GM19238 (cell line): ENCODE results near the gene ACSL6.

ENCODE experiments used
- DNase-seq: peaks from one replicate; pipeline ENCODE4 v3.0.0; 2011; ENCODE audit warnings: low spot score; ENCODE audit not compliant: insufficient read length

ACSL6 gene

DNA sequence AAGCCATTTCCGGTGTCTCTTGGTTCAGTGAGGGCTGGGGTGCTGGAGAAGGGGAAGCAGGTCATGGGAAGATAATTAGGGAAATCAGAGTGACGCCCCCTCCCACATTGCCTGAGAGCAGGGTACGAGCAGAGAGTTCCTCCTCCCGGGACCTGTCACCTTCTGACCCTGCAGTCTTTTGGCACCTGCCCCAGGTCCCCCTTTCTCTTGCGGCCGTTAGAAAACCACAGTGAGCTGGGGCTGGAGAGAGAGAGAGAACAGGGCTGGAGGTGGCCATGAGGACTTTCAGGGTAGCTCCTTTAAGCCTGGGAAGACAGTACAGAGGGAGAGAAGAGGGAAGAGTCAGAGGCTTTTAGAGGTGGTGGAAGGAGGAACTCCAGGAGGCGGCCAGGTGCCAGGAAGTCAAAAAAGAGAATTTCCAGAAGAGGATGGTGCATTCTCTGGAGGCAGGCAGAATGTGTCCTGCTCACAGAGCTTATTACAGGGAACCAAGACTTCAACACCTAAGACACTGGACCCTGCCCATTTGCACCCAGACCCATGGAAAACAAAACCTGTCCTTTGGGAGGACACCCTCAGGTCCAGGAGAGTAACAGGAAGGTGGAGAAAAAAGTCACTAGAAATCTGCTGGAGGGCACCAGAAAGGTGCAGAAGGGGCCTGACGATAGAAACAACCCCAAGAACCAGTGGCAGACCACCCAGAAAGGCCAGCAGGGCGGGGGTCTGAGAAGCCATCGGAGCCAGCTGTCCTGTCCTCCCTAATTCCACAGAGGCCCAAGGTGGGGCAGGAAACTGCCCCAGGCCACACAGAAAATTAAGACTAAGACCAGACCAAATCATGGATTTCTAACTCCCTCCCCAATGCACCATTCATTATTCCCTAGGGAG is 6.5 kb upstream of the ACSL6 start:
- DNase-seq, result no peak

- no peak for DNase-seq
Observed at GRCh38 chr5:132017316-132017715, 5.9 kb upstream of the ACSL6 start.

GRCh38 chr5:132016721-132017250 is 5.3 kb upstream of the ACSL6 start:
- no peak for DNase-seq

- DNase-seq, result no peak
Observed at GRCh38 chr5:132013711-132014110, 2.3 kb upstream of the ACSL6 start.

DNA sequence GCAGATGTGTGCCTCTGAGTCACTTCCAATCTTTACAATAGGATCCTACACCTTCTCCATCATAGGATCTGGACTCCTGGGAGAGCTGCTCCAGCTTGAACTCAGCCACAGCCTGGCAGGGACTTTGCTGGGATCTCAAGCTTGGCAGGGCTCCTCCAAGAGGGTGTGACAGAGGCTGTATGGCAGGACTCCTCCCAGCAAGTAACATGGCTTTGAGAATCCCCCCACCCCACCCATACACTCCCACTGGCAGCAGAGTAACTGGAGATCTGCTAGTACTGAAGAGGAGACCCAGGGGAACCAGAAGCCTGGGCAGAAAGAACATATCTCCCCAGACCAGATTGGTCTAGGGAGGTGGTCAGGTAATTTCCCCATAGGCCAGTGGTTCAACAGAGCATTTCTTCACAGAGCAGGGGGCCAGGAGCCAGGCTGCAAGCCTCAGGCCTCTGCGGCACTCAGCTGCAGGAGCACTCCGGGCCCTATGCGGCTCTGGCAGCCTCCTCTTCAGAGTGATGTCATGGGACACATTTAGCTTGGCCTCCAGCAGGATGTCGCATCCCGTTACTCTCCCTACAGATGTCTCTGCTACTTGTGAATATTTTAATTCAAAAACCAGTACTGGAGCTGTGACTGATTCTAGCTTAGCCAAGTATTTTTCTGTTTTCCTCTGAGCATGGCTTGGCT is 1.7 kb upstream of the ACSL6 start:
- no peak for DNase-seq

GRCh38 chr5:132012371-132013005 is 1.0 kb upstream of the ACSL6 start:
- no peak for DNase-seq

GRCh38 chr5:132010989-132011621 is 353 bp downstream of the ACSL6 start:
- DNase-seq, result no peak

DNA sequence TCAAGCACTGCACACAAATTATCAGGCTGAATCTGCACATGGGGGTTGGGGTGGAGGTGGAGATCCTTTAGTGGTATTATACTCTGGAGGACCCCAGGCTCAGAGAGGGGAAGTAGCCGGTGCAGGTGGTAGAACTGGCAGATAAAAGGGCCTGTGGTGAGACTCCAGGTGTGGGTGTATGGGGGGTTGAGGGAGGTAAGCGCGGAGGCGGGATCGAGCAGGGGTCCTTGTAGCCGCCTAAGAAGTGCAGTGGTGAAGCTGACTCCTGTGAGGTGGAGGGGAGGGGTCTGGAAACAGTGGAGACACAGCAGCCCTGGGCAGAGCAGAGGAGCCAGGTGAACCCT is 841 bp downstream of the ACSL6 start:
- no peak for DNase-seq

DNA sequence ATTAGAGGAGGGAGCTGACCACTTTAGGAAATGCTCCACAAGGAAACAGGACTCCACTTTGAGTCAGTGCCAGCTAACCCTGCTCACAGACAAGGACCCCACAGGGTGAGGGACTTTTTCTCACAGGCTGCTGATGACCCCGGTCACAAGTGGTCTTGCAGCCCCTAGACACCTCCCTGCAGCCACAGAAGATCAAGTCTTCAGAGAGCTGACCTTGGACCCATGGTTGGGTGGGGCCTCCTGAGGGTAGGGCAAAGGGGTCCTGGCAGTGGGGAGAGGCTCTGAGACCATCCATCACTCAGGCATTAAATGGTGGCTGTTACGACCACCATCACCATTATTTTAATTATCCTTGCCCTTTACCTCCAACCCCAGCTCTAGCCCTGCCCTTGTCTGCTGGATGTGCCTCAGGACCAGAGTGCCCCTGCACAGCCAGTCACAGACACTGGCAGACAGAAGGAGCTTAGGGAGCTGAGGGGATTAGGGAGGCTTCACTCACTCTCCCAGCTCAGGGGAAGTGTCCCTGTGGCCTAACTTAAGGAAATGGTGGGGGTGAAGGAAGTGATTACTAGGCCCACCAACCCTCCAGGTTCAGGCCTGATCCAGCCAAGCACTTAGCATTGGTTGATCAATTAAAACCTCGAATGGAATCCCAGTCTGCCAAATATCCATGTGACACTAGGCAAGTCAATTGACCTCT is 1.6 kb downstream of the ACSL6 start:
- no peak for DNase-seq

- DNase-seq, result no peak
Observed at GRCh38 chr5:132008961-132009680, 2.3 kb downstream of the ACSL6 start.

GRCh38 chr5:132008163-132008473 is 3.3 kb downstream of the ACSL6 start:
- DNase-seq, result no peak

DNA sequence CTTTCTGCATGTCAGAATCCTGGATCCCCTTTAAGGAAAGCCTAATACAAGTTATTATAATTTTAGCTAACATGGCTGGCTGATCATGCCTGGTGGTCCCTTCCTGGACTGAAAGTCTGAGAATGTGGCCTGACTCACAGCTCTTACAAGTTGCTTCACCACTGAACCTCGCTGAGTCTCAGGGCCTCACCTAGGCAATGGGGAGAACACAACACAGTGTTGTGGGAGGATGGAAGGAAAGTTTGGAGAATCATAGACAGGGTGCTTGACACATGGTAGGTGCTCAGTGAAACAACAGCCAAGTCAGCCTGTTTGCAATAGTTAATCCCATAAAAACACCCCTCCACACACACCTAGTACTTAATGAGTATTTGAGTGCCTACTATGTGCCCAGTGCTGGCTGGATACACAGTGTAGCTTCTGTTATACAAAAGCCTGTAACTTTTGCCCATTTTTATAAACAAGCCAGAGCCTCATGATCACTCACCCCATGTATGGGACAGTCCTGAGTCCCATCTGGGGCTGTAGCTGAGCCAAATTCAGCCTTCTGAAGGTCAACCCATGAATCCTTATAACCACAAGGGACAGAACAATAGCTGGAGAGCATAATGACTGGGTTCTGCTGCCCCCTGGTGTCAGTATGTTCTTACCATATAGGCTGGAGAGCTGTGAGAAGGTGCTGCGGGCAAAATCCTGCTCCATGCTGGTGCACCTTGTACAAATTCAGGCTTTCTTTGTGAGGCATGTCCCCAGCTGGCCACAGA is 3.9 kb downstream of the ACSL6 start:
- DNase-seq, result peak; percentile 48

DNA sequence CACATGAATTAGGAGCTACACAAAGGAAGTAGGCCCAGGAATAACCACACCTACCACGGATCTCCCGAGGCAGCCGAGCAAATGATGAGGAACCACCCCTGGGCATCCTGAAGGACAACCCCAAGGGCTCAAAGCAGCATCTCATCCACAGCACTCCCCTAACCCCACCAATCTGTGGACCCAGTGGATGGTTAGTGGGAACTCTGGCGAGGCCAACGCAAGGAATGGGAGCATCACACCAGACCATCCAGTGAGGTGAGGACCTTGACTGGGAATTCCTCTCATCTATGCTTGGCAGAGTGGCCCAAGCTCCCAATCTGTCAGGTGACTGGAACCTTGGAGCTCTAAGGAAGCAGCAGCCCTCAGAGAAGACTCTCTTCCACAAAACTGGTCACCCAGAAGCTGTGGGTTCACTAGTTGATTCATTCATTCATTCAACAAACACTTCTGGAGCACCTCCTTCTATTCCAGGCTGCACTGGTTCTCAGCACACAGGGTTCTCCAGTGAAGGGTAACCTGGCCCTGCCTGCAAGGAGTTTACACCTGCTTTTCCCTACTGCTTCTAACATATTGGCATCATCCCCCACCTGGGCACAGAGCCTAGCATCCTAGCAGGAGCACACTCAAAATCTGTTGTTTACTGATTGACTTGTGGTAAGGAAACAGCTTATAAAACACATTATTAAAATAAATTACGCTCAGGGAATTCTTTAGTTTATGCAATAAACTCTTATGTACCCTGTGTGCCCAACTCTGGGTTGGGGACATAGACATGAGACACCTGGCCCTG is 4.9 kb downstream of the ACSL6 start:
- DNase-seq, result no peak

GRCh38 chr5:132005591-132005990 is 5.9 kb downstream of the ACSL6 start:
- DNase-seq, result no peak

DNA sequence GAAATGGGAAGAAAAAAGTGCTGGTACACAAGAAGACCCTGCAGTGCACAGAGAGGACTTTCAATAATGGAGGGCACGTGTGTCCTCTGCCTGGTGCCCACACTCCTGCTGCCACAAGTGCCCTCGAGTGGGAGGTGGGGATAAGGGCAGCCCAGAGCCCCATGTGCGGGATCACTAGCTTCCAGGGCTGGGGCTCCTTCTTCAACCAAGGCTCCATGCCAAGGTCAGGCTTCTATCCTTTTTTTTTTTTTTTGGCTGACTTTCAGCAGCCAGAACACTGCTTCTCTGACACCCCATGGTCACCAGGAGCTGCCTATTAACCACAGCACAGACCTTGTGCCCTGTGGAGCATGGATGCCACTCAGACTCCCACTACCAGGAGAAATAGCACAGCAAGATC is 7.5 kb downstream of the ACSL6 start:
- no peak for DNase-seq

DNA sequence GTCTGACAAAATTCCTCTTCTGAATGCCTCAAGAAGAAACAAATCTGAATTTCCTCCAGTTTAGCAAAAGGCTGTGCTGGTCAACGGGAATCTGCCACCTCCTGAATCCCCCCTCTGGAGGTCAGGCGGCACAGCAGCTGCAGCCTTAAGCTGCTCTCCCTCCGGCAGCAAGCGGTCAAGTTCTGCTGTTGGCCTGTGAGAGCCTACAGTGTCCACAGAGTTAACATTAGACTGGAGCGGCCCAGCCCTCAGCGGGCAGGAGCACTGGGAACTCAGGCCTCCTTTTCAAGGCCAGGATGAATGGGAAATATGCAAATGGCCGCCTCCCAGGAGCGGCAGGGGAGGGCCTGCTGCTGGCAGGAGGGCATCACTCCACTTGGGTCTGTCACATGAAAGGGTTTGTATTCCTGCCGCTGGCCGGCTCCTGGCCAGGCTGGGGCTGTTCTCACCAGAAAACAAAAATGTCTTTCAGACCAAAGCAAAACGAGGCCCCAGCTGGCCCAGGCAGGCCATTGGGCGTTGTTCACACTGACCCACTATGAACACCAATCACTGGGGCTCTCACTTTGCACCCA is 8.2 kb downstream of the ACSL6 start:
- no peak for DNase-seq

DNA sequence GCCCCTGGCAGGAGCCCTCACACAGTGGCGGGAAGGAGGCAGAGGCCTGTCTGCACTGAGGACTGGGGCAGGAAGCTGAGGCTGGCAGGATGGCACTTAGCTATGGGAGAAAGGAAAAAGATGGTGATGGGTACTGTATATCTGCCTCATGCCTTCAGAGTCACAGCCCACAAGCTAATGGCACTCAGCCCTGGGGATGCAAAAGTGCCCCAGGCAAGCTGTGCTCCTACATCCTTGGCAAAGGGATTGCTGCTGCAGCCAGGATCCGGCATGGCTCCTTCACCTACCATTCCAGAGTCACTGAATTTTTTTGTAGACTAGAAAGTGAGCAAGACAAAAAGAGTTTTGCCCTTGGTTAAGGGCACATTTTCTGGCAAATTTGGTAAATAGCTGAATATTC is 8.7 kb downstream of the ACSL6 start:
- DNase-seq, result no peak

GRCh38 chr5:132001647-132002561 is 9.6 kb downstream of the ACSL6 start:
- DNase-seq, result no peak
